ENCODE data around the gene PDE9A.

DNA sequence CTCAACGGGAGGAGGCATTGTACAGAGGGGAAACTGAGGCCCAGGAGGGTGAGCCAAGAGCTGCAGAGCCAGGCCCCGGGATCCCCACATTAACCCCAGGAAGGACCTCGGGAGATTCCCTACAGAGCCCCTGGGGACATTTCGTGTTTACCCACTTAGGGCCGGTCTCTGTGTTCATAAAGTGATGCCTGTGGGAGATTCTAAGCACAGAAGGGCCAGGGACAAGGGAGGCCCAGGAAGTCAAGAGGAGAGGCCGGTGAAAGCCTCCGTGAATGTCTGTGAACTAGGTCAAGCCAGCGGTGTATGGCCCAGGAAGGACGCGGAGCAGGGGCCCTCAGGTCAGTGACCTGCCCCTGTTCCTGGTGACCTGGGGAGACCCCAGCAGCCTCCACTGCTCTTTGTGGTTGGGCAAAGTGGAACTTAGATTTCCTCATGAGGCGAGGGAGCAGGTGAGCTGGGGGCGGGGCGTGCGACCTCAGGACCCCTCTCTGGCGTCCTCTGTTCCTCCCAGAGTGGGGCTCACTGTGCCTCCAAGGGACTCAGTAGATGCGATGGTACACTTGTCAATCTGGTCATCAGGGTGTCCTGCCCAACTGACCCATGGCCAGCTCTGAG is 34.9 kb downstream of the PDE9A start:
- TF ChIP-seq, protein P1, sequence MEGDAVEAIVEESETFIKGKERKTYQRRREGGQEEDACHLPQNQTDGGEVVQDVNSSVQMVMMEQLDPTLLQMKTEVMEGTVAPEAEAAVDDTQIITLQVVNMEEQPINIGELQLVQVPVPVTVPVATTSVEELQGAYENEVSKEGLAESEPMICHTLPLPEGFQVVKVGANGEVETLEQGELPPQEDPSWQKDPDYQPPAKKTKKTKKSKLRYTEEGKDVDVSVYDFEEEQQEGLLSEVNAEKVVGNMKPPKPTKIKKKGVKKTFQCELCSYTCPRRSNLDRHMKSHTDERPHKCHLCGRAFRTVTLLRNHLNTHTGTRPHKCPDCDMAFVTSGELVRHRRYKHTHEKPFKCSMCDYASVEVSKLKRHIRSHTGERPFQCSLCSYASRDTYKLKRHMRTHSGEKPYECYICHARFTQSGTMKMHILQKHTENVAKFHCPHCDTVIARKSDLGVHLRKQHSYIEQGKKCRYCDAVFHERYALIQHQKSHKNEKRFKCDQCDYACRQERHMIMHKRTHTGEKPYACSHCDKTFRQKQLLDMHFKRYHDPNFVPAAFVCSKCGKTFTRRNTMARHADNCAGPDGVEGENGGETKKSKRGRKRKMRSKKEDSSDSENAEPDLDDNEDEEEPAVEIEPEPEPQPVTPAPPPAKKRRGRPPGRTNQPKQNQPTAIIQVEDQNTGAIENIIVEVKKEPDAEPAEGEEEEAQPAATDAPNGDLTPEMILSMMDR (conservative IDR thresholded peaks at IDR 0.05; ENCODE audit: low read depth in 2 of 2): no peak
- TF ChIP-seq POLR2AphosphoS5 (IDR thresholded peaks at IDR 0.05; ENCODE audit: low read depth) (no peak), EZH2 (IDR thresholded peaks at IDR 0.05; ENCODE audit: low read depth, unreplicated experiment) (no peak), JUNB (IDR thresholded peaks at IDR 0.05; ENCODE audit: unreplicated experiment) (no peak), NANOG (IDR thresholded peaks at IDR 0.05; ENCODE audit: borderline replicate concordance) (no peak), STAT1 (IDR thresholded peaks at IDR 0.05; ENCODE audit: unreplicated experiment) (no peak), CREB1 (CRISPR knock-in tag; IDR thresholded peaks at IDR 0.05; ENCODE audit: low read depth) (no peak), EZH2phosphoT487 (IDR thresholded peaks at IDR 0.05; ENCODE audit: unreplicated experiment) (no peak)
- TF ChIP-seq, protein P2, sequence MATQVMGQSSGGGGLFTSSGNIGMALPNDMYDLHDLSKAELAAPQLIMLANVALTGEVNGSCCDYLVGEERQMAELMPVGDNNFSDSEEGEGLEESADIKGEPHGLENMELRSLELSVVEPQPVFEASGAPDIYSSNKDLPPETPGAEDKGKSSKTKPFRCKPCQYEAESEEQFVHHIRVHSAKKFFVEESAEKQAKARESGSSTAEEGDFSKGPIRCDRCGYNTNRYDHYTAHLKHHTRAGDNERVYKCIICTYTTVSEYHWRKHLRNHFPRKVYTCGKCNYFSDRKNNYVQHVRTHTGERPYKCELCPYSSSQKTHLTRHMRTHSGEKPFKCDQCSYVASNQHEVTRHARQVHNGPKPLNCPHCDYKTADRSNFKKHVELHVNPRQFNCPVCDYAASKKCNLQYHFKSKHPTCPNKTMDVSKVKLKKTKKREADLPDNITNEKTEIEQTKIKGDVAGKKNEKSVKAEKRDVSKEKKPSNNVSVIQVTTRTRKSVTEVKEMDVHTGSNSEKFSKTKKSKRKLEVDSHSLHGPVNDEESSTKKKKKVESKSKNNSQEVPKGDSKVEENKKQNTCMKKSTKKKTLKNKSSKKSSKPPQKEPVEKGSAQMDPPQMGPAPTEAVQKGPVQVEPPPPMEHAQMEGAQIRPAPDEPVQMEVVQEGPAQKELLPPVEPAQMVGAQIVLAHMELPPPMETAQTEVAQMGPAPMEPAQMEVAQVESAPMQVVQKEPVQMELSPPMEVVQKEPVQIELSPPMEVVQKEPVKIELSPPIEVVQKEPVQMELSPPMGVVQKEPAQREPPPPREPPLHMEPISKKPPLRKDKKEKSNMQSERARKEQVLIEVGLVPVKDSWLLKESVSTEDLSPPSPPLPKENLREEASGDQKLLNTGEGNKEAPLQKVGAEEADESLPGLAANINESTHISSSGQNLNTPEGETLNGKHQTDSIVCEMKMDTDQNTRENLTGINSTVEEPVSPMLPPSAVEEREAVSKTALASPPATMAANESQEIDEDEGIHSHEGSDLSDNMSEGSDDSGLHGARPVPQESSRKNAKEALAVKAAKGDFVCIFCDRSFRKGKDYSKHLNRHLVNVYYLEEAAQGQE (IDR thresholded peaks at IDR 0.05; ENCODE audit: unreplicated experiment): no peak
- TF ChIP-seq, protein P3, sequence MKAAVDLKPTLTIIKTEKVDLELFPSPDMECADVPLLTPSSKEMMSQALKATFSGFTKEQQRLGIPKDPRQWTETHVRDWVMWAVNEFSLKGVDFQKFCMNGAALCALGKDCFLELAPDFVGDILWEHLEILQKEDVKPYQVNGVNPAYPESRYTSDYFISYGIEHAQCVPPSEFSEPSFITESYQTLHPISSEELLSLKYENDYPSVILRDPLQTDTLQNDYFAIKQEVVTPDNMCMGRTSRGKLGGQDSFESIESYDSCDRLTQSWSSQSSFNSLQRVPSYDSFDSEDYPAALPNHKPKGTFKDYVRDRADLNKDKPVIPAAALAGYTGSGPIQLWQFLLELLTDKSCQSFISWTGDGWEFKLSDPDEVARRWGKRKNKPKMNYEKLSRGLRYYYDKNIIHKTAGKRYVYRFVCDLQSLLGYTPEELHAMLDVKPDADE (IDR thresholded peaks at IDR 0.05): no peak
